HG02610 (cell line): Measurements from ENCODE around the gene SMARCA2.

Experiments
- ATAC-seq: cut with Tn5 transposase; IDR thresholded peaks from one replicate; pipeline ENCODE4 v1.9.1; 2021; ENCODE audit warnings: mild to moderate bottlenecking, moderate library complexity; ENCODE audit not compliant: unreplicated experiment

Gene SMARCA2

DNA sequence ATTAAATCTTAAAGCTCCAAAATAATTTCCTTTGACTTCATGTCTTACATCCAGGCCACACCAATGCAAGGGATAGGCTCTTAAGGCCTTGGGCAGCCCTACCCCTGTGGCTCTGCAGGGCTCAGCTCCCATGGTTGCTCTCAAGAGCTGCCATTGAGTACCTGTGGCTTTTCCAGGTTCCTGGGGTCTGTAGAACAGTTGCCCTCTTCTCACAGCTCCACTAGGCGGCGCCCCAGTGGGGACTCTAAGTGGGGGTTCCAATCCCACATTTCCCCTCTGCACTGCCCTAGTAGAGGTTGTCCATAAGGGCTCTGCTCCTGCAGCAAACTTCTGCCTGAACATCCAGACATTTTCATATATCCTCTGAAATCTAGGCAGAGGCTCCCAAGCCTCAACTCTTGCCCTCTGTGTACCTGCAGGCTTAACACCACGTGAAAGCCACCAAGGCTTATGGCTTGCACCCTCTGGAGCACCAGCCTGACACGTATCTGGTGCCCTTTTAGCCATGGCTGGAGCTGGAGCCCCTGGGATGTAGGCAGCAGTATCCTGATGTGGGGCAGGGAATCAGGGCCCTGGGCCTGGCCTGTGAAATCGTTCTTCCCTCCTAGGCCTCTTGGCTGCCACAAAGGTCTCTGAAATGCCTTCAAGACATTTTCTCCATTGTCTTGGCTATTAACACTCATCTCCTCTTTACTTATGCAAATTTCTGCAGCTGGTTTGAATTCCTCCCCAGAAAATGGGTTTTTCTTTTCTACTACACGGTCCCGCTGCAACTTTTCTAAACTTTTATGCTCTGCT lies 185.1 kb downstream of the SMARCA2 start:
- ATAC-seq = no peak

- ATAC-seq = no peak
These were observed 193.3 kb downstream of the SMARCA2 start for GRCh38 chr9:2208465-2208864.

GRCh38 chr9:2208991-2209390 lies 193.8 kb downstream of the SMARCA2 start:
- ATAC-seq = no peak

DNA sequence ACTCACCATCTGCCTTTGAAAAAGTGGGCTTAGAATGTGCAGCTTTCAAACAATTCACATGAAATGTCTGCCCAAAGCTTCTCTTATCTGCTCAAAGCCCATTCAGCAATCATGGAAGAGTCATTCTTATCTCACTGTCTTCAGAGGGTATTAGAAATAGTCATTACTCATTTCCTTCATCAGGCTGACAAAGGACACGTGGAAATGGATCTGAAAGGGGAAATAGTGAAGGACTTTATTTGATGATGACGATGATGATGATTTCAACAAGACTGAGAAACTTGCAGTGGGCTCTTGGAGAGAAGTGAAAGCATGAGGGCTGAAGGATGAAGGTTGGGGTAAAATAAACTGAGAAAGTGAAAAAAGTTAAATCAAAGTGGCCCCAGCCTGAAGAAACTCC lies 194.3 kb downstream of the SMARCA2 start:
- ATAC-seq = no peak

DNA sequence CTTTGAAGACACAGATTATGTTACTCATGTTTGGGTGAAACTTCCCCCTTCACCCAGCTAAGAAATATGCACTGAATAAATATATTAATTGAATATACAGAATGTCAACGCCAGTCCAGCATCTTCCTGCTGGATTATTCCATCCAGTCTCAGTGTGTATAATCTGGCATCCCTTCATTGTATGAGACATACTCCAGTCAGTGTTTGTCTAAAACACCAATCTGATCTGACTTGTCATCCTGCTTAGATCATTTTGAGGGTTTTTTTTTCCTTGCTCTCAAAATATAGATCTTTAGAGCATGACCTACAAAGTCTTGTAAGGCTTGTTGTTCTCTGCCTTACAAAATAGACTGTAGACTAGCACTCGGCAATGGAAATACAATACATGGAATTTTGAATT lies 195.1 kb downstream of the SMARCA2 start:
- ATAC-seq = no peak

- no peak for ATAC-seq
These were observed 198.8 kb downstream of the SMARCA2 start for GRCh38 chr9:2213830-2214468.

DNA sequence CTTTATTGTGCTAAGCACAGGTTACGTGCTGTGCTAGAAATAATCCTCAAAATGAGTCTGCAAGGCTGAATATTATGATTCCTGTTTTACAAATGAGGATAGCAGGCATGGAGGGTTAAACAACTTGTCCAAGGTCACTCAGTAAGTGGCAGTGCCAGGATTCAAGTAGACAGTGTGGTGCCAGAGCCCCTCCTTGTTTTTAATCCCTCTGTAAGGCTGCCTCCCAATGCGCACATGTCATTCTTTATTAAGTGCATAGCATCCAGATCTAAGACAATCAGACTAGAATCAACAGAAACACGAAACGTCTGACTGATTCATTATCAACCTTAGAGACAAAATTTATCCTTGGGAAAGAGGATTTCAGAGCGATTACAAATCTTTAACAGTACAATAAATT lies 199.6 kb downstream of the SMARCA2 start:
- no peak for ATAC-seq

DNA sequence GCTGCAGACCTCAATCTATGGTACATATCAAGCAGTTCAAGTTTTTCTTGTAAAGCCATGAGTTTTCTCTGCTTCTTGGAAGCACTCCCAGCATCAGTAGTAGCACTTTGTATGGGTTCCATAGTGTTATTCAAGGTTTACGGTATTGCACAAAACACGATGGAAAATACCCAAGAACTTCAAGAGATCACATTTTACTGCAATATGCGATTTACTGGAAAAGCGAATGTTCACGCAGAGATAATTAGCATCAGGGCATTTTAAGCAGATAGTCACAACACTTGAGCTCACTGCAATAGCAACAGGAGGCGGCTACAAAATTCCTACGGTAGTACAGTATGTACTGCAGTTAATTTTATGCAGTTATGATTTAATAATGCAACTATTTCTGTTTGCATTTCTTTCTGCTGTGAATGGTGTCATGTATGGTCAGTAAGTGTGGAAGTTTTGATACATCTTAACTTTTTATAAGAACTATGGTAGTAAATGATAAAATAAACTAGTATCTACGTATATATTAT lies 200.8 kb downstream of the SMARCA2 start:
- ATAC-seq = no peak

- no peak for ATAC-seq
These were observed 201.4 kb downstream of the SMARCA2 start for GRCh38 chr9:2216591-2216990.

GRCh38 chr9:2217540-2217939 lies 202.4 kb downstream of the SMARCA2 start:
- ATAC-seq = no peak

DNA sequence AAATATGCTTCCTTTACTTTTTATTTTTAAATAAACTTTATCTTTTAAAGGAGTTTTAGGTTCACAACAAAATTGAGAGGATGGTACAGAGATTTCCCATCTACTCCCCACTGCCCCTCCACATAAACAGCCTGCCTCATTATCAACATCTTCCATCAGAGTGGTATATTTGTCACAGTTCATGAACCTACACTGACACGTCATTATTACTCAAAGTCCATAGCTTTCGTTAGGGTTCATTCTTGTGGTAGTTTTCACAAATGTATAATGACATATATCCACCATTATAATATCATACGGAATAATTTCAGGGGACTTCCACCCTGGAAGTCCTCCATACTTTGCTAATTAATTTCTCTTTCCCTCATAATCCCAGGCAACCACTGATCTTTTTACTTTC lies 204.9 kb downstream of the SMARCA2 start:
- ATAC-seq = no peak

DNA sequence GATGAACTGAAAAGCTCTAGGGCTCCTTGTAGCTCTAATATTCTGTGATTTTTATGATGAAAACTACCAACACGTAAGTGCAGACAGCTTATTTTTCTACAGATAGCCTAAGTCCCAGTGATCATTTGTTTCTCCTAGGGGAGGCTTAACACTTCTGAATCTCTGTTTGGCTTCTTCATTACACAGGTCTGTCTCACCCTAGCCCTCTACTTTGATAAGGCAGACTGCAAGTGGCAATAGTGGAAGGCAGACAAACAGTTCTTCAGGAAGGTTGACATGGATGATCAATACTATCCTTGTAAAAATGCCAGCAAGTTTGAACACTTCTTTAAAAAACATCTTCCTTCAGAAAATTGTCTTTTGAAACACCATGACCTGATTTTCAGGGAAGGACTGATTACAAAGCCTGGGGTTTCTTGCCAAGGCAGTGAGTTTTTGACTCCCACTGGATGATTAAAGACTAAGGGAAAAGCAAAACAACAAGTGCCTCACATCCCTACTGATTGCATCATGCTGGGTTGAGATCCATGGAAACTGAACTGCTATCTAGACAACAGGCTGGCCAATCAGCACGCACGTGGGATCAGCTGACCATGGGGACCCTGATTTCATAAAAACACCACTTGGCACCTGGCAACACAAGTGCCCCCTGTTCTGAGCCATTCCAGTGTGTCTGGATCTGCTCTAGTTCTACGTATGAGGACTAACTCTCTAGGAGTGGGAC lies 212.2 kb downstream of the SMARCA2 start:
- ATAC-seq = no peak

DNA sequence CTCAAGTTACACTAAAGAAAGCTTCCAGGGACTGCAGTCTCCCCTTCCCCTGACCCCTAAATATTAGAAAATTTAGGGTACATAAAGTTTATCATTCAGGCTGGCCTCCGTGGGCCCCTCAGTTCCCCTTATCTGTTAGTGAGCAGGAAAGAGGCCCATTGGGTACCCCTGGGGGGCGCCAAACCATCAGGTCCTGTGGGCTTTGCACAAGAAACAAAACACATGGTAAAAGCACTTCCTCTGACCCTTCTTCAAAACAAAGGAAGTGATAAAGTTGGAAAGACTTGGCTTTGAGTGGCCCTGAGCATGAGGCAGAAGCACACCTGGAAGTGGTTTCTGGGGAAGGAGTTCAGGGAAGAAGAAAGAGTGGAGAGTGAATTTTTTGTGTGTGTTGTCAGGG lies 213.0 kb downstream of the SMARCA2 start:
- ATAC-seq = no peak

GRCh38 chr9:2228641-2229040 lies 213.5 kb downstream of the SMARCA2 start:
- ATAC-seq = no peak

GRCh38 chr9:2229109-2229721 lies 214.1 kb downstream of the SMARCA2 start:
- ATAC-seq = peak; percentile 72

GRCh38 chr9:2230362-2230761 lies 215.2 kb downstream of the SMARCA2 start:
- no peak for ATAC-seq

- no peak for ATAC-seq
These were observed 216.0 kb downstream of the SMARCA2 start for GRCh38 chr9:2231101-2231500.

- ATAC-seq = no peak
These were observed 216.7 kb downstream of the SMARCA2 start for GRCh38 chr9:2231829-2232228.

DNA sequence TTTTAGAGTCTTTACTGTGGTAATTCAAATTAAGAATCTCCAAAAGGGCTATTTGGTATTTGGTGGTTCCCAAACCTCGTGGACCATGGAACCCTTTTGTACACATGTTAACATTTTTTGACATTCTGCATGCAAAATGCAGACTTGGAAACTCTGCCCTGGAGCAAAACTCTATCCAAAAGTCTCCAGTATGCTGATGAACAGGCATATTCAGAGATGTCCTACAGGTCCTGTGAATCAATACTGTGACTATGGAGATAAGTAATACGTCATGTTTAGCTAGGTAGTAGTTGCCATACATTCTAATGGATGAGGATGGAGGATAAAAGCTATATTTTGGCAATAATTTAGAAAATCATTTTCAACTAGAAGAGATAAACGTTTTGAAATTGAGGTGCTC lies 218.1 kb downstream of the SMARCA2 start:
- no peak for ATAC-seq

GRCh38 chr9:2234371-2234893 lies 219.3 kb downstream of the SMARCA2 start:
- no peak for ATAC-seq

DNA sequence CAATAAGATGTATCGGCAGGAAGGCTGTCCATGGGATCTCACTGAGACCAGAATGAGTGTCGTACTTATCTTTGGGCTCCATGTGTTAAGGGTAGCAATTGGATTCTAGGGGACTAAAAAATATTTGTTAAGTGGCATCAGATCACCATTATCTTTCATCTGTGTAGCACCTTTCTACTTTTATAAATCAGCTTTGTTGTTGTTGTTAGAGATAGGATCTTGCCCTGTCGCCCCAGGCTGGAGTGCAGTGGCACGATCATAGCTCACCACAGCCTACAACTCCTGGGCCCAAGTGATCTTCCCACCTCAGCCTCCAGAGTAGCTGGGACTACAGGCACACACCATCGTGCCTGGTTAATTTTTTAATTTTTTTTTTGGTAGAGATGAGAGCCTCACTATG lies 220.5 kb downstream of the SMARCA2 start:
- ATAC-seq = no peak
